Adipocyte (in vitro differentiated cells): ENCODE results near the gene ITGB4.

ENCODE experiments used
- DNase-seq: peaks from one replicate; pipeline ENCODE4 v3.0.0-alpha.2; 2015; ENCODE audit warnings: low read depth
- H3K27me3 ChIP-seq: replicated peaks from 2 replicates; pipeline ENCODE4 v1.7.0; 2013; ENCODE audit warnings: mild to moderate bottlenecking, low read length, moderate library complexity; ENCODE audit not compliant: control insufficient read depth, insufficient read depth
- H3K36me3 ChIP-seq: 2 replicates; pipeline ENCODE4 v1.7.0; 2013; ENCODE audit warnings: low read length, mild to moderate bottlenecking, moderate library complexity; ENCODE audit not compliant: control insufficient read depth, insufficient read depth, severe bottlenecking
- H3K4me1 ChIP-seq: 2 replicates; pipeline ENCODE4 v1.7.0; 2013; ENCODE audit warnings: mild to moderate bottlenecking, low read length, moderate library complexity; ENCODE audit not compliant: control insufficient read depth, insufficient read depth
- H3K4me3 ChIP-seq: 2 replicates; pipeline ENCODE4 v1.7.0; 2013; ENCODE audit warnings: mild to moderate bottlenecking, low read length, moderate library complexity
- H3K9ac ChIP-seq: 2 replicates; pipeline ENCODE4 v1.7.0; 2013; ENCODE audit warnings: mild to moderate bottlenecking, low read length, moderate library complexity
- H3K9me3 ChIP-seq: 2 replicates; pipeline ENCODE4 v1.7.0; 2013; ENCODE audit warnings: mild to moderate bottlenecking, low read length, moderate library complexity; ENCODE audit not compliant: control insufficient read depth

The ITGB4 gene

GRCh38 chr17:75749545-75750389 is 28.5 kb downstream of the ITGB4 start:
- H3K9ac ChIP-seq: peak overlapping the region; percentile 40
- peaks cover 12% of the 10 kb centered on the region for H3K4me1 ChIP-seq
- H3K9me3 ChIP-seq: no peaks in the 10 kb centered on the region
- no peaks in the 10 kb centered on the region for H3K36me3 ChIP-seq
- no peak overlapping the region for H3K4me3 ChIP-seq
- DNase-seq: peak; percentile 94
- peaks cover 3% of the 10 kb centered on the region for H3K27me3 ChIP-seq

GRCh38 chr17:75750661-75751423 is 29.6 kb downstream of the ITGB4 start:
- Histone ChIP-seq H3K36me3 (no peaks in the 10 kb centered on the region), H3K9ac (no peak overlapping the region), H3K9me3 (no peaks in the 10 kb centered on the region), H3K4me1 (peaks cover 12% of the 10 kb centered on the region), H3K27me3 (peaks cover 3% of the 10 kb centered on the region), H3K4me3 (no peak overlapping the region)
- no peak for DNase-seq

GRCh38 chr17:75751676-75752404 is 30.6 kb downstream of the ITGB4 start:
- H3K36me3 ChIP-seq: no peaks in the 10 kb centered on the region
- H3K9me3 ChIP-seq: no peaks in the 10 kb centered on the region
- peaks cover 3% of the 10 kb centered on the region for H3K27me3 ChIP-seq
- DNase-seq: no peak
- H3K4me3 ChIP-seq: no peak overlapping the region
- H3K9ac ChIP-seq: no peak overlapping the region
- H3K4me1 ChIP-seq: peaks cover 12% of the 10 kb centered on the region

GRCh38 chr17:75752405-75752709 is 31.1 kb downstream of the ITGB4 start:
- H3K9ac ChIP-seq: no peak overlapping the region
- peaks cover 3% of the 10 kb centered on the region for H3K27me3 ChIP-seq
- H3K9me3 ChIP-seq: no peaks in the 10 kb centered on the region
- H3K36me3 ChIP-seq: no peaks in the 10 kb centered on the region
- no peak overlapping the region for H3K4me3 ChIP-seq
- H3K4me1 ChIP-seq: peaks cover 11% of the 10 kb centered on the region
- DNase-seq: no peak

- Histone ChIP-seq H3K4me3 (peak overlapping the region; percentile 71), H3K27me3 (peaks cover 3% of the 10 kb centered on the region), H3K9ac (peak overlapping the region; percentile 67), H3K36me3 (no peaks in the 10 kb centered on the region), H3K4me1 (peaks cover 7% of the 10 kb centered on the region), H3K9me3 (no peaks in the 10 kb centered on the region)
- no peak for DNase-seq
These were observed 31.7 kb downstream of the ITGB4 start for GRCh38 chr17:75752802-75753513.

GRCh38 chr17:75753514-75754377 is 32.5 kb downstream of the ITGB4 start:
- H3K36me3 ChIP-seq: no peaks in the 10 kb centered on the region
- no peaks in the 10 kb centered on the region for H3K9me3 ChIP-seq
- peak overlapping the region; percentile 71 for H3K4me3 ChIP-seq
- H3K4me1 ChIP-seq: peaks cover 7% of the 10 kb centered on the region
- peak; percentile 87 for DNase-seq
- H3K27me3 ChIP-seq: peaks cover 3% of the 10 kb centered on the region
- H3K9ac ChIP-seq: peak overlapping the region; percentile 67

GRCh38 chr17:75754378-75755204 is 33.3 kb downstream of the ITGB4 start:
- Histone ChIP-seq H3K4me1 (peaks cover 5% of the 10 kb centered on the region), H3K9me3 (no peaks in the 10 kb centered on the region), H3K4me3 (no peak overlapping the region), H3K27me3 (peaks cover 3% of the 10 kb centered on the region), H3K9ac (peak overlapping the region; percentile 67), H3K36me3 (no peaks in the 10 kb centered on the region)
- no peak for DNase-seq

- H3K4me3 ChIP-seq: no peak overlapping the region
- DNase-seq: no peak
These were observed 34.1 kb downstream of the ITGB4 start for GRCh38 chr17:75755205-75755901.

GRCh38 chr17:75755990-75756389 is 34.7 kb downstream of the ITGB4 start:
- Histone ChIP-seq H3K9me3 (no peaks in the 10 kb centered on the region), H3K27me3 (peaks cover 3% of the 10 kb centered on the region), H3K4me1 (peaks cover 3% of the 10 kb centered on the region)

More at GRCh38 chr17:75755205-75755901, 34.1 kb downstream of the ITGB4 start:
- Histone ChIP-seq H3K9ac (no peak overlapping the region), H3K4me1 (peaks cover 3% of the 10 kb centered on the region), H3K27me3 (peaks cover 3% of the 10 kb centered on the region), H3K9me3 (no peaks in the 10 kb centered on the region), H3K36me3 (no peaks in the 10 kb centered on the region)

More at GRCh38 chr17:75755990-75756389, 34.7 kb downstream of the ITGB4 start:
- no peak for DNase-seq
- Histone ChIP-seq H3K36me3 (no peaks in the 10 kb centered on the region), H3K4me3 (no peak overlapping the region), H3K9ac (no peak overlapping the region)
